H1 (cell line): ENCODE results near the gene ENPP5.

ENCODE experiments used
- BRCA1 ChIP-seq: IDR thresholded peaks from 2 replicates; pipeline ENCODE4 v1.6.1; 2012; ENCODE audit warnings: low read depth, low read length, improper control_type of control experiment
- EZH2 ChIP-seq: fragments of 200-600 bp; sonication (generic); IDR thresholded peaks from 2 replicates; pipeline ENCODE4 v1.7.1; 2012; ENCODE audit warnings: low read depth, mild to moderate bottlenecking, moderate library complexity, low read length, inconsistent platforms; ENCODE audit not compliant: severe bottlenecking
- POLR2A ChIP-seq, 2 experiments: IDR thresholded peaks; 1 replicate in 1 of 2; 2 replicates in 1 of 2; pipeline ENCODE4 v1.6.1; 2011; ENCODE audit warnings: low read depth in 2 of 2, low read length in 2 of 2, mild to moderate bottlenecking in 2 of 2; ENCODE audit errors: control extremely low read depth in 1 of 2
- SP2 ChIP-seq: IDR thresholded peaks from 2 replicates; pipeline ENCODE4 v1.6.1; 2012; ENCODE audit warnings: mild to moderate bottlenecking, low read length, inconsistent platforms
- TAF1 ChIP-seq: IDR thresholded peaks from 2 replicates; pipeline ENCODE4 v1.6.1; 2011; ENCODE audit warnings: mild to moderate bottlenecking, low read depth, low read length
- TF ChIP-seq, protein P1 (sequence below): IDR thresholded peaks from 2 replicates; pipeline ENCODE4 v1.6.1; 2012; ENCODE audit warnings: inconsistent platforms
- TF ChIP-seq, protein P2 (sequence below), 3 experiments: IDR thresholded peaks; 1 replicate in 2 of 3; 2 replicates in 1 of 3; pipeline versions ENCODE4 v1.5.1 to v1.6.1; 2011; ENCODE audit warnings: low read length in 3 of 3, mild to moderate bottlenecking in 3 of 3, inconsistent platforms in 2 of 3, low read depth in 1 of 3, moderate library complexity in 1 of 3; ENCODE audit not compliant: insufficient read depth in 1 of 3; ENCODE audit errors: control extremely low read depth in 1 of 3

DNA sequence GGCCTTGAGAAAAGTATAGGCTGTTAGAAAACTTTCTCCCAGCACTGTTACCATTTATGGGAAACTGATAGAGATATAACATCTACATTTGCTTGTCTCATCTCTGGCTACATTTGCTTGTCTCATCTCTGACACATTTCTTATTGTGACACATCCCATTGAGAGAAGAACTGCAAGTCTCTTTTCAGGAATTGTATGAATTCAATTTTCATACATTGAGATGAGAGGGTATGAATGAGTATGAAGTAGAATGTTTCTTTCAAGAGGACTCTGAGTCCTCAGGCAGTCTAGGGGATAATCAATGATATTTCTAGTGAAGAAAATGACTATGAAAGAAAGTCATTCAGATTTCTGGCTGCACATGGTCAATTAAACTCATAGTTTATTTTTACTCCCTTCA, 37.5 kb upstream of the ENPP5 start:
- TF ChIP-seq, protein P1, sequence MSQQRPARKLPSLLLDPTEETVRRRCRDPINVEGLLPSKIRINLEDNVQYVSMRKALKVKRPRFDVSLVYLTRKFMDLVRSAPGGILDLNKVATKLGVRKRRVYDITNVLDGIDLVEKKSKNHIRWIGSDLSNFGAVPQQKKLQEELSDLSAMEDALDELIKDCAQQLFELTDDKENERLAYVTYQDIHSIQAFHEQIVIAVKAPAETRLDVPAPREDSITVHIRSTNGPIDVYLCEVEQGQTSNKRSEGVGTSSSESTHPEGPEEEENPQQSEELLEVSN, result no peak
- no peak for TF ChIP-seq TAF1
- no peak for TF ChIP-seq BRCA1
- TF ChIP-seq, protein P2, sequence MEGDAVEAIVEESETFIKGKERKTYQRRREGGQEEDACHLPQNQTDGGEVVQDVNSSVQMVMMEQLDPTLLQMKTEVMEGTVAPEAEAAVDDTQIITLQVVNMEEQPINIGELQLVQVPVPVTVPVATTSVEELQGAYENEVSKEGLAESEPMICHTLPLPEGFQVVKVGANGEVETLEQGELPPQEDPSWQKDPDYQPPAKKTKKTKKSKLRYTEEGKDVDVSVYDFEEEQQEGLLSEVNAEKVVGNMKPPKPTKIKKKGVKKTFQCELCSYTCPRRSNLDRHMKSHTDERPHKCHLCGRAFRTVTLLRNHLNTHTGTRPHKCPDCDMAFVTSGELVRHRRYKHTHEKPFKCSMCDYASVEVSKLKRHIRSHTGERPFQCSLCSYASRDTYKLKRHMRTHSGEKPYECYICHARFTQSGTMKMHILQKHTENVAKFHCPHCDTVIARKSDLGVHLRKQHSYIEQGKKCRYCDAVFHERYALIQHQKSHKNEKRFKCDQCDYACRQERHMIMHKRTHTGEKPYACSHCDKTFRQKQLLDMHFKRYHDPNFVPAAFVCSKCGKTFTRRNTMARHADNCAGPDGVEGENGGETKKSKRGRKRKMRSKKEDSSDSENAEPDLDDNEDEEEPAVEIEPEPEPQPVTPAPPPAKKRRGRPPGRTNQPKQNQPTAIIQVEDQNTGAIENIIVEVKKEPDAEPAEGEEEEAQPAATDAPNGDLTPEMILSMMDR (IDR thresholded peaks at IDR 0.05; ENCODE audit: control extremely low read depth in 1 of 3, insufficient read depth in 1 of 3, low read depth in 1 of 3, low read length in 3 of 3), result no peak
- TF ChIP-seq POLR2A (IDR thresholded peaks at IDR 0.05; ENCODE audit: control extremely low read depth in 1 of 2, low read depth in 2 of 2, low read length in 2 of 2), result no peak
- no peak for TF ChIP-seq SP2
- no peak for TF ChIP-seq EZH2
